PFSK-1 (cell line): ENCODE data around the gene TXLNB.

Source experiments
- FOXP2 ChIP-seq: optimal IDR thresholded peaks from 2 replicates; pipeline ENCODE3; 2011; ENCODE audit warnings: borderline replicate concordance, control low read depth, inconsistent platforms; ENCODE audit not compliant: insufficient read depth; ENCODE audit errors: extremely low read length, extremely low read depth
- POLR2AphosphoS5 ChIP-seq: IDR thresholded peaks from 2 replicates; pipeline ENCODE4 v1.6.1; 2012; ENCODE audit warnings: low read depth, mild to moderate bottlenecking, control low read depth, low read length, moderate library complexity
- SIN3A ChIP-seq: IDR thresholded peaks from 2 replicates; pipeline ENCODE4 v1.6.1; 2012; ENCODE audit warnings: mild to moderate bottlenecking, low read length, moderate library complexity, borderline replicate concordance; ENCODE audit not compliant: insufficient read depth
- TF ChIP-seq, protein P1 (sequence below), 2 experiments: IDR thresholded peaks; 2 replicates each; pipeline versions ENCODE4 v1.6.1 to v1.8.0; 2011 to 2012; ENCODE audit warnings: low read depth in 2 of 2, low read length in 2 of 2, control low read depth in 1 of 2, inconsistent platforms in 1 of 2, mild to moderate bottlenecking in 1 of 2, moderate library complexity in 1 of 2; ENCODE audit not compliant: insufficient read depth in 1 of 2

DNA sequence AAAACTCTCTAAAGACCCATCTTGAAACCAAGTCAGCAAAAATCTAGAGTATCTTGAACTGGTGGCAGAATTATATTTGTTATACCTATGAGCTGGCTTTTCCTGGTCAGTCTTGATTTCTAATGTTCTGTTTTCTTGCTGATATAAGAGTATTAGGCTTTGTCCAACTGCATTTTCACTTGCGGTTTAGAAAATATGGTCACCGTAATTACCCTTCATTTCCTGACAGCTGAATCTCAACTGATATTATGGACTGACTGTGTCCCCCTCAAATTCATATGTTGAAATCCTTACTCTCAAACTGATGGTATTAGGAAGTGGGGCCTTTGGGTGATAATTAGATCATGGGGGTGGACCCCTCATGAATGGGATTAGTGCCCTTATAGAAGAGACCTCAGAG is 72.1 kb downstream of the TXLNB start:
- TF ChIP-seq, protein P1, sequence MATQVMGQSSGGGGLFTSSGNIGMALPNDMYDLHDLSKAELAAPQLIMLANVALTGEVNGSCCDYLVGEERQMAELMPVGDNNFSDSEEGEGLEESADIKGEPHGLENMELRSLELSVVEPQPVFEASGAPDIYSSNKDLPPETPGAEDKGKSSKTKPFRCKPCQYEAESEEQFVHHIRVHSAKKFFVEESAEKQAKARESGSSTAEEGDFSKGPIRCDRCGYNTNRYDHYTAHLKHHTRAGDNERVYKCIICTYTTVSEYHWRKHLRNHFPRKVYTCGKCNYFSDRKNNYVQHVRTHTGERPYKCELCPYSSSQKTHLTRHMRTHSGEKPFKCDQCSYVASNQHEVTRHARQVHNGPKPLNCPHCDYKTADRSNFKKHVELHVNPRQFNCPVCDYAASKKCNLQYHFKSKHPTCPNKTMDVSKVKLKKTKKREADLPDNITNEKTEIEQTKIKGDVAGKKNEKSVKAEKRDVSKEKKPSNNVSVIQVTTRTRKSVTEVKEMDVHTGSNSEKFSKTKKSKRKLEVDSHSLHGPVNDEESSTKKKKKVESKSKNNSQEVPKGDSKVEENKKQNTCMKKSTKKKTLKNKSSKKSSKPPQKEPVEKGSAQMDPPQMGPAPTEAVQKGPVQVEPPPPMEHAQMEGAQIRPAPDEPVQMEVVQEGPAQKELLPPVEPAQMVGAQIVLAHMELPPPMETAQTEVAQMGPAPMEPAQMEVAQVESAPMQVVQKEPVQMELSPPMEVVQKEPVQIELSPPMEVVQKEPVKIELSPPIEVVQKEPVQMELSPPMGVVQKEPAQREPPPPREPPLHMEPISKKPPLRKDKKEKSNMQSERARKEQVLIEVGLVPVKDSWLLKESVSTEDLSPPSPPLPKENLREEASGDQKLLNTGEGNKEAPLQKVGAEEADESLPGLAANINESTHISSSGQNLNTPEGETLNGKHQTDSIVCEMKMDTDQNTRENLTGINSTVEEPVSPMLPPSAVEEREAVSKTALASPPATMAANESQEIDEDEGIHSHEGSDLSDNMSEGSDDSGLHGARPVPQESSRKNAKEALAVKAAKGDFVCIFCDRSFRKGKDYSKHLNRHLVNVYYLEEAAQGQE (IDR thresholded peaks at IDR 0.05; ENCODE audit: insufficient read depth in 1 of 2, low read depth in 2 of 2, low read length in 2 of 2) = no peak
- TF ChIP-seq FOXP2 = no peak
- no peak for TF ChIP-seq SIN3A
- TF ChIP-seq POLR2AphosphoS5 = no peak
